NCI-H1417 (cell line): Measurements from ENCODE around the gene RAD51B.

Source experiments
- DNase-seq, 3 experiments: peaks; one replicate each; lab custom pipeline; 2025; lab: John Stamatoyannopoulos, UW

RAD51B gene

GRCh38 chr14:68770553-68771286, 951.1 kb downstream of the RAD51B start:
- no peak for DNase-seq

- no peak for DNase-seq
Observed at GRCh38 chr14:68771631-68772030, 952.1 kb downstream of the RAD51B start.

DNA sequence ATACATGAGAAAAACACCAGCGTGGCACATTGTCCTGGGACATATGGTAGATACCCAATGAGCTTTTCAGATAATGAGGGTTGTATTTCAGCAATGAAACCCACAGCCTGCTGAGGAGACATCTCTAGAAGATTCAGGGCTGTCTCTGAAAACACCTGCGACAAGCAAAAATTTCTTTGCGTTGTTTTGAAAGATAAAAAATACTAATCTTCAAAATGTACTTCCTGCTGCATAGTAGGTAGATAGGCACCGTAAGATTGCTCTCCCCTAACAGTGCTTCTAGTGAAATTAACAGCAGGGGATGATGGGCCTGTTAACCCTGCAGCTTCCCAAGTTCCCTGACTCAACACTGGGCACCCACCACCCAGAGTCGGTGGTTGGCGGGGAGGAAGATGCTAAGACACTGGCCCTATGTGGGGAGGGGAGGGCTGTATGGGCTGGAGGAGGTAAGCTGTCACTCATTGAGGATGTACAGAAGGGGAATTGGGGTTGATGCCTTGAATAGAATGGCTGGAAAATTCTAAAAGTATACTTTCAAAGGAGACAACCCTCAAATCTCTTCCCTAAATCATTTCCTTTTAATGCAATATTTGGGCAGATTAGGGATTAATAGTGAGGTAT, 953.3 kb downstream of the RAD51B start:
- no peak for DNase-seq

DNA sequence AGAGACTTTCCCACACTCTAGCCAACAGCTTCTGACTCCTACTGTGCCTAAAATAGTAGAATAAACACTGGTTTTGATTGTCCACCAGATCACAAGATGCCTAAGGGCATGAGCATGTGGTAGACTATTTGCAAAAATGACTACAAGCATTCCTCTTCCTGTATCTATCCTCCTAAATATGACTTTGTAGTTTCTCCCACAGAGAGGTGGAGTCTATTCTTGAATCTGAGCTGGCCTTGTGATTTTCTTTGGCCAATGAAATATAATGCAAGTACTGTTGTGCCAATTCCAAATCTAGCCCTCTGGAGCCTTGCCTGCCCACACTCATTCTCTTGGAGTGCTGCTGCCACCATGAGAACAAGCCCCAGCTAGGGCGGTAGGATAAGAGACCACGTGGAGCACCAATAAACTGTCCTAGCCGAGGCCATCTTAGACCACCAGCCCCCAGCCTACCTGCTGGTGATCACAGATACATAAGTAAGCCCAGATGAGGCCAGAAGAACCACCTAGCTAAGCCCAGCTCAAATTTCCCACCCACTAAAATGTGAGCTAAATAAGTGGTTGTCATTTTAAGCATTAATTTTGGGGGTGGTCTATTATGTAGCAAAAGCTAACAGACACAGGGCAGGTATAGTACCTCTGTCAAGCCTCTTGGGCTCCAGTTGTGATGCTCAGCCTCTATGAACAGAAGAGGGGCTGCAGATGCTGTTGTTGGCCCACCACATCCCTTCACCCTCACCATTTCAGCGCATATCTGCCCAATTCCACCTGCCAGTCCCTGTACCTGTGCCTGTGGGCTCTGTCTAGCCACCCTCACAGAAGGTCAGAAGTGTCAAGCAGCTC, 955.4 kb downstream of the RAD51B start:
- peak in 1 of 3 experiments; percentile 48 for DNase-seq

DNA sequence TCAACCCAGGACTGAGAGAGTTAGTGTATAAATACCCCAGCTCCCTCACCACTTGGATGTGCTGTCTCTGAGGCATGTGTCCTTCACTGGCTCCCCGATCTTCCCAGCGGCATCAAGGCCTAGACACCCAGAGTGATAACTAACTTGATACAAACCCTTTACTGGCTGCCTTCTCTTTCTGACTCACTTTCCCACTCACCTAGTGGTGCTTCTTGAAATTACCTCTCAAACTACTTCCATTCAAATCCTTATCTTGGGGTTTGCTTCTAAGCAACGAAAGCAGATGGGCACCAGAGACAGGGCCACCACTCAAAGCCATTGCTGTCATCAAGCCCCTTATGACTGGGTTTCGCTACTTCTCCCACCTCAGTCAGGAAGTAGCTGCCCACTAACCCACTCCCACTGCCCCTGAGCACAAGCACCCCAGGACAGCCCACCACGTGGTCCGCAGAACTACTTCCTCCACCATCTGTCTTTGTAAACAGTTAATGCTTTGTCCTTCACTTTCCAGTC, 956.1 kb downstream of the RAD51B start:
- no peak for DNase-seq

DNA sequence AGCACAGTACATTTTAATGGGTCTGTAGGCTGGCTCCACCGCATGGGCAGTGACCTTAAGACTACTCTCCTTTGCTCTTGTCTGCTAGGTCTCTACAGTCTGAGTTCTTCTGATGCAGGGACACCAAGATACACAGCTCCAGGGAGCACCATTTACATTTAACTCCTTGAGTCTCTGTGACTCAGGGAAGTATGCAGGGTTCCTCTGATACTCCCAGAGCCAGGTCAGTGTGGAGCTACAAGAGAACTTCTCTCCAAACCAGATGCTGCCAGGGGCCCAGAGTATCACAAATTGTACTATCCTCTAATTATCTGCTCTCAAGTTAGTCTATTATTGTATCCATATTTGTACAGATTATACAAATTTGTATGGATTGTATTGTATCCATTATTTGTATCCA, 958.1 kb downstream of the RAD51B start:
- no peak for DNase-seq
